ENCODE results near the gene ZNF273.
"Not testable (repeated sequence)": the region's sequence is repeated elsewhere in the genome, so short reads cannot be mapped to it uniquely, and the experiment has no call there.

The ZNF273 gene

DNA sequence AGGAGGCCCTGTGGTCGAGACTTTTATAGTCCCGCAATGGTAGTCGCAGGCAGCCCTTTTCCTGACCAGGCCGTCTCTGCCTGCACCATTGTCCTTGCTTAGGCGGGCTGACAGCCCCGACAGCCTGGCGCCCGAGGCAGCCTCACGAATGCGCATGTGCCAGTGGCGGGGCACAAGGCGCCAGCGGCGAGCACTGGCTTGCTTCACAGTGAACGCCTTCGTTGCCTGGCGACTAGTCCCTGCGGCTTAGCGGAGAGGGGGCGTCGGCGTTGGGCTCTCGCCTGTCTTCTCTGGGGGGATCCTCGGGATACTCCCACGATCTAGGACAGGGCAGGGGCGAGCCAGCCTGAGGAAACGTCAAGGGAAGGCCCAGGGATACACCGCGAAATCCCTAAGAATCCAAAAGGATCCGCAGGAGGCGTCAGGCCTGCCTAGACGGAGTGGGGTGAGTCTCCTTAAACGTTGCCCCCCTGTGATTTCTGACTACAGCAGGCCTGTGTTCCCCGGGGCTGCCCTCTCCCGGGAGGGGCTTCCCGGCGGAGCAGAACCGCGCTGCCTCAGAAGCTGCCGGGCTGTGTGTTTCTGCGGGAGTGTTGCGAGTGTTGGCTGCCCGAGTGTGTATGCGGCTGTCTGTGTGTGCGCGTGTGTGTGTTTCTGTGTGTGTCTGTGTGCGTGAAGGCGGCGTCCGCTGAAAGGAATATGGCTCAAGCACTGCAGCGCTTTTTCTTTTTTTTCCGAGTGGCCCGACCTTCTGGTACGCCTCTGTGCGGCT lies 20.5 kb upstream of the ZNF273 start:
- H3K9me3 ChIP-seq (ENCODE audit: control insufficient read depth, insufficient read depth, low read length), result no peaks in the 10 kb centered on the region; the same call in 1 of the 2 replicates
- H3K9ac ChIP-seq (ENCODE audit: low read depth, low read length), result peak overlapping the region; percentile 53; the same call in 1 of the 2 replicates
- no peaks in the 10 kb centered on the region for H3K36me3 ChIP-seq (ENCODE audit: insufficient read depth, low read length)
- no peaks in the 10 kb centered on the region for H3K4me1 ChIP-seq (ENCODE audit: insufficient read depth, low read length)

DNA sequence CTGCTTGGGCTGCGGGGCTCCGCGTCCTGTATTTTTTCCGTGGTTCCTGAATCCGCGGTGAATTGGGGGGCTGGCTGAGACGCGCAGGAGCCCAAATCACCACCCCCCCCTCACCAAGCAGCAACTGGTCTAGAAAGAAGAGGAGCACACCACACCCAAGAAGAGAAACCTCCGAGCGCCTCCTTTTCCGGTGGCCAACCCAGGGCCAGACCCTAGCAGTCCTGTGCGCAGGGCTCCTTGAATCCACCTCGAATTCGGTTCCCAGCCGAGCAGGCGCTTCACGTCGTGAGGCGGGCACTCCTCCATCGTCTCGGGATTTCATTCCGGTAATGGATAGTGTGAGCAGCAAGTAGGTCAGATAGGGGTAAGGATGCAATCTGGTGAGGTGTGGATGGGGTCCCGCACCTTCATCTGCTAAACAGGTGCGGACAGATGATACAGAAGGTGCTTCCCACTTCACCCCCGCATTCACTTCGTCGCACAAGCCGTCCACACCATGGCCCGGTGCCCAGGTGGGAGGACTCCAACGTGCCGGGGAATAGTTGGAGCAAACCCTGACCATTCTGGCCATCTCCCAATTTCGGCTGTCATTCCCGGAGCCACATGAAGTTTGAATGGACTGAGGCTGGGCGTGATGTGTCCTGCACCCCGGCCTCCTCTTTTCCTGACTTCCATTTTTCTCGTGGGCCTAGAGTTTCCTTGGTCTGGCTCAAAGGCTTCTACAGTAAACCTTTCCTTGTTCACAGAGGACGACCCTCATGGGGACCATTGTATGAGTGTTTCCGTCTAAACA lies 19.8 kb upstream of the ZNF273 start:
- Histone ChIP-seq H3K36me3 (ENCODE audit: insufficient read depth, low read length) (no peaks in the 10 kb centered on the region), H3K9me3 (ENCODE audit: control insufficient read depth, insufficient read depth, low read length) (no peaks in the 10 kb centered on the region; the same call in 1 of the 2 replicates), H3K4me1 (ENCODE audit: insufficient read depth, low read length) (no peaks in the 10 kb centered on the region), H3K9ac (ENCODE audit: low read depth, low read length) (peak overlapping the region; percentile 53; the same call in 1 of the 2 replicates)

DNA sequence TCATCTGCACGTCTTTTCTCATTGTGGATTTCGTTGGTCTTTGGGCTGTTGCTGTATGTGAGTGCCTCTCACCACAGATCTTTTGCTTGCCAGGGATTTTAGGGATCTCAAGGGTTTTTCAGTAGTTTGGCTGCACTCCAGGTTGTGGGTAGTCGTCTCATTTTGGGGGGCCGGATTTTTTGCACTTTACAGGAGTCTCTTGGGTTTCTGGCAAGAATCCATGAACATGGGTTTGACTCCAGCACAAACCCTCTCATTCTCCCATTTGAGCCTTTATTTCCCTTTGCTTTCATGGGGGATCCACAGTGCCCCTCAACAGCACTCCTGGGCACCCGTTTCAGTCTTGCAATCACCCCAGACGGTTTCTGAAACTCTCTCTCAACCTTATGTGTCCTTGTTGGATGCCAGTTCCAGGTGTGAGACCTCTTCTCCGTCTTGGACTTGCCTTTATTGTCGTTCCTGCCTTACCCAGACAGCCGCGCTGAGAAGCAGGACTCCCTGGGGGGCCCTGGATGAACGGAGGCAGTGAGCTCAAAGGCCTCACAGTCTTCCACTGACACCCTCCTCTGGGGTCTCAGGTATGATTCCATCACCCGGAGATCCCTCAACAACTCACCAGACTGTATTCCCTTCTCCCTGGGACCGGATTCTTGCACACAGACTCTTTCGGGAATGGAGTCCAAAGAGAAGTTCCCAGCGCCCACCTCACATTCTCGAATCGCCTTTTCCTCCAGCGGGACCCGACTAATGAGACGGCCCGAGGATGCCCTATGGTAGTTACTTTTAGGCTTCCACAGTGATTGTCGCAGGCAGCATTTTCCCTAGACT lies 18.8 kb upstream of the ZNF273 start:
- Histone ChIP-seq H3K36me3 (ENCODE audit: insufficient read depth, low read length) (no peaks in the 10 kb centered on the region), H3K4me1 (ENCODE audit: insufficient read depth, low read length) (no peaks in the 10 kb centered on the region)

DNA sequence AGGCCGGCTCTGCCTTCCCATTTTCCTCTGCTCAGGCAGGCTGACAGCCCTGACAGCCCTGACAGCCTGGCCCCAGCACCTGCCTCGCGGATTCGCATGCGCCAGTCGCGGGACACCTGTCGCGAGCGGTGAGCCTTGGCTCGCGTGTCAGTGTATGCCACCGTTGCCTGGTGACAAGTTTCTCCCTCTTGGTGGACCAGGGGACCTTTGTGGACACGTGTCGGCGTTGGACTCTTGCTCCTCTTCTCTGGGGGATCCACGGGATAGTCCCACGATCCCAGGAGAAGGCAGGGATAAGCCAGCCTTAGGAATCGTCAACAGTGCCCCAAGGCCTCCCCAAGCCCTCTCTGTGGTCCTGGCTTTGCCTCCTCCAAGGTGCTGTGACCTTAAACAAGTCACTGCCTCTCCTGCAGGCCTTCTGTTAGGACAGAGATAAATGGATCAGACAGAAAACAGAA lies 18.1 kb upstream of the ZNF273 start:
- Histone ChIP-seq H3K4me1 (ENCODE audit: insufficient read depth, low read length) (no peaks in the 10 kb centered on the region), H3K9ac (ENCODE audit: low read depth, low read length) (no peak overlapping the region), H3K36me3 (ENCODE audit: insufficient read depth, low read length) (no peaks in the 10 kb centered on the region), H3K9me3 (ENCODE audit: control insufficient read depth, insufficient read depth, low read length) (no peaks in the 10 kb centered on the region; the same call in 1 of the 2 replicates)

More for the DNA sequence above, 18.8 kb upstream of the ZNF273 start:
- Histone ChIP-seq H3K9me3 (ENCODE audit: control insufficient read depth, insufficient read depth, low read length) (no peaks in the 10 kb centered on the region; the same call in 1 of the 2 replicates), H3K9ac (ENCODE audit: low read depth, low read length) (no peak overlapping the region)

DNA sequence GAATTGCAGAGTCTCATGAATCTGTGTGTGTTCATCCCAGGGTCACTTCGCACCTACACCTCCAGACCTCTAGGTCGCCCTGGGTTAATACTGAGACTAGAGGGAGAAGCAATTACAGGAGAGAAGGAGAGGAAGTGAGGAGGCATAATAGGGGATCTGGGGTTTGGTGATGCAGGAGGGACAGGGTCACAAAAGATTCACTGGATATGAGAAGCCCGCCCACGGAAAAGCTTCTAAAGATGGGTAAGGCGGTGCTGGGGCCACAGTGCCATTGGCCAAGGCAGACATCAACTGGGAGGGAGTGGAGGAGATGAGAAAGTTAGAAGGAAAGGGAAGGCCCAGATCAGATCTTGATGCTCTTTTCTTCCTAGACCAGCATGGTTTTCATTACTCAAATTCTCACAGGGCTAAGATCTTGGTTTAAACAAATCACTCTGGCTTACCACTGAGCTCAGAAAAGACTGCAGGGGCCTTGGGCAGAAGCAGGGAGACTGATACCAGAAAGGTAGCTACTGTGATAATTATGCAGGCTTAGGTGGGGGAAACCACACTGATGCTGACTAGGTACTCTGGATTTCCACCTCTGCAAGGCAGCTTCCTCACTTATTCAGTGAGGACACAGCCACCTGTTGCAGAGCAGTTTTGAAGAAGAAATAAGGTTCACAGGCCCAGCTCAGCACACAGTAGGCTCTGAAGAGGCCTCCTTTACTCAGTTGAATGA lies 17.4 kb upstream of the ZNF273 start:
- no peak overlapping the region for H3K9ac ChIP-seq (ENCODE audit: low read depth, low read length)

DNA sequence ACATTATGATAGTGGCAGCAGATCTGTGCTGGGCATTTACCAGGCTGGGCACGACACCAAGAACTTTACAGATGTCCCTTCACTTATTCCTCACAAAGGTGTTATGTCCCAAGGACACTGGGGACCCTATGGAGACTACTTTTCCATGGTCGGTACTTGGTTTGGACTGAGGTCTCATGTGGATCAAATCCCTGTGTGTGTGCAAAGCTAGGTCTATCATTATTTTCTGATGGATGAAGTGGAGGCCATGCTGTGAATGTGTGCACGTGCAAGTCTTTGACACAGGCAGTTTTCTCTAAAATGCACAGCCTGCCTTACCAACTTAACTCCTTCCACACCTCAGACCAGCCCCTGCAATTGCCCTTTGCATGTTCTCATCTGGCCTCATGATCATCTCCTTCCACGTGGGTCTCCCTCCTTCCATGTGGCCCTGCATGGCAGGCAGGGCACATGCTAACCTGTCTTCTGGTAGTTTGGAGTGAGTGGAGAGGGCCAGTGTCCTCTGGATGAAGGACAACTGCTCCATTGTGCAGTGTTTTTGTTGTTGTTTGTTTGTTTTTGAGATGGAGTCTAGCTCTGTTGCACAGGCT lies 16.0 kb upstream of the ZNF273 start:
- Histone ChIP-seq H3K36me3 (ENCODE audit: insufficient read depth, low read length) (no peaks in the 10 kb centered on the region), H3K9ac (ENCODE audit: low read depth, low read length) (no peak overlapping the region), H3K4me1 (ENCODE audit: insufficient read depth, low read length) (no peaks in the 10 kb centered on the region), H3K9me3 (ENCODE audit: control insufficient read depth, insufficient read depth, low read length) (no peaks in the 10 kb centered on the region)

More for the DNA sequence above, 17.4 kb upstream of the ZNF273 start:
- Histone ChIP-seq H3K36me3 (ENCODE audit: insufficient read depth, low read length) (no peaks in the 10 kb centered on the region), H3K9me3 (ENCODE audit: control insufficient read depth, insufficient read depth, low read length) (no peaks in the 10 kb centered on the region; the same call in 1 of the 2 replicates), H3K4me1 (ENCODE audit: insufficient read depth, low read length) (no peaks in the 10 kb centered on the region)

DNA sequence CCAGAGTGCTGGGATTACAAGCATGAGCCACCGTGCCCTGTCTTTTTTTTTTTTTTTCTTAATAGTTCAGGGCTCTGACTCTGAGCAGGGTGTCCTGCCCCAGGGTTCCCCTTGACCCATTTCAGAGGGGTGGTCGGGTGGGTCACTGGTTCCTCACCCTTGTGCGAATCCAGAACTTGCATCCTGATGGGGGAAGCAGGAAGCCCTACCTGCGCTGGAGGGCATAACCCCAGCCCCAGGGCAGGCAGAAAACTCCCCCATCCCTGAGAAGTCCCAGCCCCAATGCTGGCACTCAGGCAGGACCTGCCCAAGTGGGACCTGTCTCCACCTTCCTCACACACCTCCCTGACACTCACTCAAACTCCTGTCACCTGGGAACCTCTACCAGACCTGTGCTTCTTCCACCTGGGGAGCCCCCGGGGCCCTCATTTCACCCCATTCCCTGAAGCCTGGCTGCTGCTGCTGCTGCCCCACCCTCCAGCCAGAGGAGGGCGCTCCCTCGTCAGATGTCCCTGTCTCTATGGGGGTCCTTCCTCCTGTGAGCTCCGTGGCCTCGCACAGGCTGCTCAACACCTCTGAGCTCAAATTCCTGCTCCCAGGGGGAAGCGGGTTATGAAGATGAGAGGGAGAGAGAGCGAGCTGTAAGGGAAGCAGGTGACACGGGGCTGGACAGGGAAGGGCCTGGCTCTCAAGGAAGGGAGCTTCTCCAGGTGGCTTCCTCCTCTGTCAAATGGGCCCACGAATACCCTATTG lies 15.1 kb upstream of the ZNF273 start:
- no peaks in the 10 kb centered on the region for H3K4me1 ChIP-seq (ENCODE audit: insufficient read depth, low read length)
- peak overlapping the region; percentile 57; the same call in 1 of the 2 replicates for H3K9ac ChIP-seq (ENCODE audit: low read depth, low read length)
- no peaks in the 10 kb centered on the region for H3K9me3 ChIP-seq (ENCODE audit: control insufficient read depth, insufficient read depth, low read length)
- H3K36me3 ChIP-seq (ENCODE audit: insufficient read depth, low read length), result no peaks in the 10 kb centered on the region

DNA sequence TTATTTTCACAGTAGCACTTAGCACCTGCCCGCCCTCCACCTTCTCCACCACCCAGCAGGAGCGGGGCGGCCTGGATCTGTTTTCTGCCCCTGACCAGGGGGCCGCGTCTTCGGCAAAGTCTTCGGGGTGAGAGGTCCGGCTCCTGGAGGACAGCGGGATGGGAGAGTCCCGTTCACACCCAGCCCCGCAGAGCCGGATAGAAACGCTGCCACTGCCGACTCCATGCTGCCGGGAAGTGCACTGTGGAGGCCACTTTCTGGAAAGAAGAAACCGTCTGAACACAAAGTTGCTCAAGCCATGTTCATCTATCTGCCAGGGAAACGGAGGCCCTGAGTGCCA lies 14.5 kb upstream of the ZNF273 start:
- no peaks in the 10 kb centered on the region for H3K4me1 ChIP-seq (ENCODE audit: insufficient read depth, low read length)
- peak overlapping the region; percentile 57; the same call in 1 of the 2 replicates for H3K9ac ChIP-seq (ENCODE audit: low read depth, low read length)
- H3K36me3 ChIP-seq (ENCODE audit: insufficient read depth, low read length), result no peaks in the 10 kb centered on the region
- H3K9me3 ChIP-seq (ENCODE audit: control insufficient read depth, insufficient read depth, low read length), result no peaks in the 10 kb centered on the region

DNA sequence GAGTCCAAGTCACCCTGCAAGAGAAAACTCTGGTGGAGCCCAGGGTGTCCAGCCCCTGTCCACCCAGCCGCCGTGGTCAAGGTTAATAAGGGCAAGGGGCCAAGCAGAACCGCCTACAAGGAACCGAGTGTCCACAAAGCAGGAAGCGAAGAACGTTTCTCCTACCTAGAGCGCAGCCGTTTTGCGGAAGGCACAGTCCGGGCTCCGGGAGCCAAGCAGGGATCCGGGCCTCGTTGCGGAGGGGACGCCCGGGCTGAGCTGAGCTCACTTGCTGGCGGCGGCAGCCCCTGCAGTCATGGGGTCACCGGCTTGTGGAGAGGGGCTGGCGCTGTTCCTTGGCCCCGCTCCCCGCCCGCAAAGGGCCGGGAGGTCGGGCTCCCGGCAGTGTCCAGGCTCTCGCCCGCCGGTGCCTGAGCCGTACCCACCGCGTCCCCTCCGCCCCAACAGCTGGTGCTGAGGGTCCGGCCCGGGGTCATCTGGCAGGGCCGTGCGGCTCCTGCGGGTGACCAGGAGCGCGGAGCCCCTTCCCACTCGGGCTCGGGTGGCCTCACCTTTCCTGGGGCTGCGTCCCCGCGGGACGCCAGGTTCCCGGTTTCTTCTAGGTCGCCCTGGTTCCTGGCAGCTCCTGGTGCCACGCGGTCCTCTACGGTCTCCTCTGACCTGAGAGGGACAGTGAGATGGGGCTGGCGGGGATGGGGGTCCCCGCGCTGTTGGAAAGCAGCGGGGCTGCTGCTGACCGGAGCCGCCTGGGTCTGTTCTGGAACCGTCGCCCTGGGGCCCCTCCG lies 14.0 kb upstream of the ZNF273 start:
- Histone ChIP-seq H3K9me3 (ENCODE audit: control insufficient read depth, insufficient read depth, low read length) (no peaks in the 10 kb centered on the region), H3K36me3 (ENCODE audit: insufficient read depth, low read length) (no peaks in the 10 kb centered on the region), H3K4me1 (ENCODE audit: insufficient read depth, low read length) (no peaks in the 10 kb centered on the region), H3K9ac (ENCODE audit: low read depth, low read length) (peak overlapping the region; percentile 57)

DNA sequence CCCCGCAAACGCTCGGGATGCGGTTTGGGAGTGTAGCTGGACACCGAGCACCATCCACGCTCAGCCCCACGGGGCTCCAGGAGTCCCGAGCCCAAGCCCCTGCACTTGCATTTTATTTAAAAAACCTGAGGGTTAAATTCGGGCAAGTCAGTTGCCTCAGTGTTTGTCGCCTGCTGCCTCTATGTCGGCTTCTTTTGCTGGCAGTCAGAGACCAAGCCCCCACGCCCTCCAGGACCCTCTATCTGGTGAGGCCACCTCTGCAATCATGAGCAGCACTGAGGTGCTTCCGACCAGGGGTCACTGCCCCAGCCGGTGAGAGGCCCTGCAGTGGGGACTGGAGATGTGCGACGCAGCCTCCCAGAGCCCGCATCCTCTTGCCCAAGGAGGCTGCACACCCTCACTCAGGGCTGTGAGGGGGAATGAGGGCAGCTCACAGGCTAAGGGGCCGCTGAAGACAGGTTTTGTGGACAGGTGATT lies 13.3 kb upstream of the ZNF273 start:
- Histone ChIP-seq H3K9ac (ENCODE audit: low read depth, low read length) (peak overlapping the region; percentile 57), H3K9me3 (ENCODE audit: control insufficient read depth, insufficient read depth, low read length) (no peaks in the 10 kb centered on the region), H3K36me3 (ENCODE audit: insufficient read depth, low read length) (no peaks in the 10 kb centered on the region), H3K4me1 (ENCODE audit: insufficient read depth, low read length) (no peaks in the 10 kb centered on the region)

DNA sequence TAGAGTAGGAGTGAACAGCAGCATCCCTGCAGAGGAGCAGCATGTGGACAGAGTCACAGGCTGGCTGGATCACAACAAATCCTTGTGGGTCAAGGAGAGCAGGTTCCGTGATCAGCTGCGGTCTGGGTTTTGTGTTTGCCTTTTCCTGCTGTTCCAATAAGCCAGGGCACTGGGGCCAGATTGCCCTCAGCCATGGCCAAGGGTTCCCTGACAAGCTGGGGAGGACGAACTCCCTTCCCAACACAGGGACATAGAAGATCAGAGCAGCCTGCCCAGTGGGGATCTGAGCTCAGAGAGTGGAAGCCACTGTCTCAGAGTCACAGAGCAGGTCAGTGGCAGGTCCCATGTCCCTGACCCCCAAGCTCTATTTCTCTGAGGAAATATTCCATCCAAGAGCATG lies 12.8 kb upstream of the ZNF273 start:
- H3K9ac ChIP-seq (ENCODE audit: low read depth, low read length); H3K4me1 ChIP-seq (ENCODE audit: insufficient read depth, low read length); H3K36me3 ChIP-seq (ENCODE audit: insufficient read depth, low read length); H3K9me3 ChIP-seq (ENCODE audit: control insufficient read depth, insufficient read depth, low read length): not testable (repeated sequence)

DNA sequence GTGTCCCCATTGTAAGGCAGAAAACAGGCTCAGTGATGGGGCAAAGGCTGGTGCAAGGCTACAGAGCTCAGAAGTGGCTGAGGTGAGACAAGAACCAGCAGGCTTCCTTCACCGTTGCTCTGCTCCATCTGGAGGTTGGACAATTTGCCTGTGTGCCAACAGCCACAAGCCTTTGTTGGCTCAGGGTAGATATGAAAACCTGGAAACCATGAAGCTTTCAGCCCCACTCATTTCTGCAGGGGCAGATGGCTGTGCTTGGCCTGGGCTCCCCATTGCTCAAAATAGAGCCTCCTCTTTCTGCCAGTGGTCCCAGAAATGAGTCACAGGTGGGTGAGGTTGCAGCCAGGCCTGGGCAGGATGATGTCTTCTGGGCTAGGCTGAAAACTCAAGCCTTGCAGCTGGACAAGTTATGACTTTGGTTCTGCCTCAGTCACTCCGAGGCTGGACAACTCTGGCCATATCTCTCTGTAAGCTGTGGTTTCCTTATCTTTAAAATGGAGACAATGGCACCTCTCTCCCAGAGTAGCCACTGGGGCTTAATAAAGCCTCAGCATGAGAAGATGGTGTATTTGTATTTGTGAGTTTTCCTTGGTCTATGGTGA lies 12.2 kb upstream of the ZNF273 start:
- no peaks in the 10 kb centered on the region for H3K36me3 ChIP-seq (ENCODE audit: insufficient read depth, low read length)
- H3K9me3 ChIP-seq (ENCODE audit: control insufficient read depth, insufficient read depth, low read length), result no peaks in the 10 kb centered on the region
- no peaks in the 10 kb centered on the region for H3K4me1 ChIP-seq (ENCODE audit: insufficient read depth, low read length)
- no peak overlapping the region for H3K9ac ChIP-seq (ENCODE audit: low read depth, low read length)

Data from ES-I3 (cell line).